Measurements from ENCODE around the gene GHRHR. TPM values are rescaled to one million over a fixed set of nuclear protein-coding genes. Genes with fewer than 3 reads are reported as not detected.

Gene GHRHR
- total and polyA plus RNA-seq, 2 donors from 2014 or later: 0.75 TPM; not detected in 1

- intact Hi-C loops (cut with DNase I): no loop called here
- no peak for TF ChIP-seq CTCF (IDR thresholded peaks at IDR 0.05; ENCODE audit: borderline replicate concordance, extremely low read depth, insufficient read depth)
- FAIRE-seq: no peak
Measured at GRCh38 chr7:30990673-30991170, 27.0 kb downstream of the GHRHR start.

GRCh38 chr7:30992414-30992813 lies 28.7 kb downstream of the GHRHR start:
- no peak overlapping the region for H3K4me3 ChIP-seq (ENCODE audit: low read length in 3 of 3)
- no peaks in the 10 kb centered on the region for H3K9me3 ChIP-seq (ENCODE audit: control insufficient read depth in 2 of 3, insufficient read depth in 1 of 3, low read length in 3 of 3)
- no peak overlapping the region for H3K9ac ChIP-seq (ENCODE audit: low read length in 3 of 3)
- DNase-seq (no peak), FAIRE-seq (no peak)
- peaks cover 0 to 4% (median 3%) of the 10 kb centered on the region in 3 donors for H3K4me1 ChIP-seq (ENCODE audit: control insufficient read depth in 2 of 3, insufficient read depth in 2 of 3, low read depth in 1 of 3, low read length in 3 of 3)
- no peaks in the 10 kb centered on the region for H3K36me3 ChIP-seq (ENCODE audit: control insufficient read depth in 2 of 3, insufficient read depth in 3 of 3, low read length in 3 of 3)
- H3K27me3 ChIP-seq (ENCODE audit: control insufficient read depth, insufficient read depth, low read length): no peaks in the 10 kb centered on the region
- intact Hi-C loops (cut with DNase I): no loop called here
- no peak overlapping the region for H3K27ac ChIP-seq (ENCODE audit: low read depth in 2 of 2, low read length in 2 of 2)
- TF ChIP-seq CTCF (IDR thresholded peaks at IDR 0.05; ENCODE audit: borderline replicate concordance, extremely low read depth, insufficient read depth): no peak

More at GRCh38 chr7:30990673-30991170, 27.0 kb downstream of the GHRHR start:
- Histone ChIP-seq H3K36me3 (ENCODE audit: control insufficient read depth in 2 of 3, insufficient read depth in 3 of 3, low read length in 3 of 3) (no peaks in the 10 kb centered on the region), H3K9me3 (ENCODE audit: control insufficient read depth in 2 of 3, insufficient read depth in 1 of 3, low read length in 3 of 3) (no peaks in the 10 kb centered on the region), H3K4me3 (ENCODE audit: low read length in 3 of 3) (no peak overlapping the region), H3K27ac (ENCODE audit: low read depth in 2 of 2, low read length in 2 of 2) (no peak overlapping the region), H3K4me1 (ENCODE audit: control insufficient read depth in 2 of 3, insufficient read depth in 2 of 3, low read depth in 1 of 3, low read length in 3 of 3) (peaks cover 0 to 4% (median 3%) of the 10 kb centered on the region in 3 donors), H3K9ac (ENCODE audit: low read length in 3 of 3) (no peak overlapping the region), H3K27me3 (ENCODE audit: control insufficient read depth, insufficient read depth, low read length) (no peaks in the 10 kb centered on the region)
- no peak for DNase-seq

- no peaks in the 10 kb centered on the region for H3K36me3 ChIP-seq (ENCODE audit: control insufficient read depth in 2 of 3, insufficient read depth in 3 of 3, low read length in 3 of 3)
- H3K4me1 ChIP-seq (ENCODE audit: control insufficient read depth in 2 of 3, insufficient read depth in 2 of 3, low read depth in 1 of 3, low read length in 3 of 3): no peaks in the 10 kb centered on the region
- H3K27me3 ChIP-seq (ENCODE audit: control insufficient read depth, insufficient read depth, low read length): no peaks in the 10 kb centered on the region
- TF ChIP-seq CTCF (IDR thresholded peaks at IDR 0.05; ENCODE audit: borderline replicate concordance, extremely low read depth, insufficient read depth): no peak
- intact Hi-C loops (cut with DNase I): no loop called here
- DNase-seq (no peak), FAIRE-seq (no peak)
- no peak overlapping the region for H3K4me3 ChIP-seq (ENCODE audit: low read length in 3 of 3)
- no peak overlapping the region for H3K27ac ChIP-seq (ENCODE audit: low read depth in 2 of 2, low read length in 2 of 2)
- H3K9me3 ChIP-seq (ENCODE audit: control insufficient read depth in 2 of 3, insufficient read depth in 1 of 3, low read length in 3 of 3): no peaks in the 10 kb centered on the region
- no peak overlapping the region for H3K9ac ChIP-seq (ENCODE audit: low read length in 3 of 3)
Measured at GRCh38 chr7:30994206-30995100, 30.7 kb downstream of the GHRHR start.

All from kidney (tissue), 14 donors.